Mesendoderm (in vitro differentiated cells): ENCODE measurements around the gene MYO1E.

ENCODE experiments used
- DNase-seq: peaks from one replicate; pipeline ENCODE4 v3.0.0; 2013
- H2AK5ac ChIP-seq: 2 replicates; pipeline ENCODE4 v1.6.1; 2013; ENCODE audit warnings: low read length, inconsistent platforms
- H2BK120ac ChIP-seq: 2 replicates; pipeline ENCODE4 v1.6.1; 2013; ENCODE audit warnings: low read depth, mild to moderate bottlenecking, low read length, moderate library complexity, mixed read lengths
- H2BK15ac ChIP-seq: replicated peaks from 2 replicates; pipeline ENCODE4 v1.6.1; 2013; ENCODE audit warnings: low read depth, mild to moderate bottlenecking, moderate library complexity
- H2BK5ac ChIP-seq: 2 replicates; pipeline ENCODE4 v1.6.1; 2013; ENCODE audit warnings: low read length, inconsistent platforms
- H3K18ac ChIP-seq: 2 replicates; pipeline ENCODE4 v1.6.1; 2013; ENCODE audit warnings: mild to moderate bottlenecking, low read length, mixed read lengths
- H3K23ac ChIP-seq: one replicate; pipeline ENCODE4 v1.6.1; 2013; ENCODE audit warnings: low read length
- H3K27ac ChIP-seq: 2 replicates; pipeline ENCODE4 v1.5.1; 2013; ENCODE audit warnings: low read depth, mild to moderate bottlenecking, inconsistent platforms, low read length, moderate library complexity
- H3K27me3 ChIP-seq: 2 replicates; pipeline ENCODE4 v1.6.1; 2013; ENCODE audit warnings: low read length, control low read depth, mild to moderate bottlenecking, inconsistent platforms; ENCODE audit not compliant: insufficient read depth, poor library complexity
- H3K36me3 ChIP-seq: 2 replicates; pipeline ENCODE4 v1.6.1; 2013; ENCODE audit warnings: low read length, inconsistent platforms; ENCODE audit not compliant: control insufficient read depth, insufficient read depth
- H3K4ac ChIP-seq: one replicate; pipeline ENCODE4 v1.6.1; 2013; ENCODE audit warnings: low read depth, mild to moderate bottlenecking, low read length, moderate library complexity
- H3K4me1 ChIP-seq: 2 replicates; pipeline ENCODE4 v1.6.1; 2013; ENCODE audit warnings: low read depth, low read length, inconsistent platforms; ENCODE audit not compliant: control insufficient read depth
- H3K4me2 ChIP-seq: 2 replicates; pipeline ENCODE4 v1.6.1; 2013; ENCODE audit warnings: low read length
- H3K4me3 ChIP-seq: 2 replicates; pipeline ENCODE4 v1.5.1; 2013; ENCODE audit warnings: mild to moderate bottlenecking, low read length
- H3K56ac ChIP-seq: one replicate; pipeline ENCODE4 v1.6.1; 2013; ENCODE audit warnings: low read length
- H3K79me1 ChIP-seq: 2 replicates; pipeline ENCODE4 v1.6.1; 2013; ENCODE audit warnings: low read length, inconsistent platforms
- H3K79me2 ChIP-seq: 2 replicates; pipeline ENCODE4 v1.6.1; 2013; ENCODE audit warnings: mild to moderate bottlenecking, low read length; ENCODE audit not compliant: control insufficient read depth, insufficient read depth
- H3K9ac ChIP-seq: 2 replicates; pipeline ENCODE4 v1.6.1; 2013; ENCODE audit warnings: low read length, inconsistent platforms
- H4K5ac ChIP-seq: one replicate; pipeline ENCODE4 v1.6.1; 2013; ENCODE audit warnings: low read length
- H4K8ac ChIP-seq: one replicate; pipeline ENCODE4 v1.6.1; 2013; ENCODE audit warnings: low read depth, mild to moderate bottlenecking, control low read depth, low read length, moderate library complexity
- whole genome bisulfite sequencing: extraction: QIAGEN DNeasy Blood & Tissue Kit; methylation state at CpG from one replicate; pipeline ENCODE4 v1.1.7; 2013; ENCODE audit warnings: low lambda C conversion rate, missing lambda C conversion rate; ENCODE audit not compliant: insufficient coverage; ENCODE audit errors: extremely low coverage; 5-methylcytosine and 5-hydroxymethylcytosine counted together

Gene MYO1E

DNA sequence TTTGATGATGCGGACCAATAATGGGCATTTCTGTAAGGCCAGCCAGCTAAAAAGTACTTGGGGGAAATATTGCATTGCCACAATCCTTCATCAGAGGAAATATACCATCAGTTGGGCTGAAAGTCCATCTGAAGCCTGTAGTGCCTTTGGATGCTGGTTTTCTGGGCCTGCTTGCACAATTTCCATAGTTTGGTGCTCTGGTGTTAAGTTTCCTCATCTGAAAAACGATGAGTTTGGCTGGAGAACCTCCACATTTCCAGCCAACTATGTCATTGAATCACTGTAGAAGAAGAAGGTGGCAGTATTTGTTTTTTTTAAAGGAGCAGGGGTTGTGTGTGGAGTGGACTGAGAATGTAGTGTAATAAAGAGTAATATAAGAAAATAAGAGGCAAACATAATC, 257.6 kb downstream of the MYO1E start:
- H3K27ac ChIP-seq = no peak overlapping the region
- no peak overlapping the region for H4K5ac ChIP-seq
- no peaks in the 10 kb centered on the region for H3K4me1 ChIP-seq
- peaks cover 19% of the 10 kb centered on the region for H3K36me3 ChIP-seq
- no peak overlapping the region for H3K18ac ChIP-seq
- no peak overlapping the region for H3K23ac ChIP-seq
- WGBS = no CpG with 5 or more reads among the region's 2 CpGs
- H3K79me1 ChIP-seq = no peaks in the 10 kb centered on the region
- H2BK5ac ChIP-seq = no peak overlapping the region
- H4K8ac ChIP-seq = no peak overlapping the region
- DNase-seq = no peak
- no peak overlapping the region for H3K4me2 ChIP-seq
- no peak overlapping the region for H3K4ac ChIP-seq
- H3K27me3 ChIP-seq = no peaks in the 10 kb centered on the region
- H2BK120ac ChIP-seq = no peak overlapping the region
- H2BK15ac ChIP-seq = no peak overlapping the region
- H3K56ac ChIP-seq = no peak overlapping the region
- no peak overlapping the region for H2AK5ac ChIP-seq
- no peaks in the 10 kb centered on the region for H3K79me2 ChIP-seq
- H3K9ac ChIP-seq = no peak overlapping the region
- no peak overlapping the region for H3K4me3 ChIP-seq

DNA sequence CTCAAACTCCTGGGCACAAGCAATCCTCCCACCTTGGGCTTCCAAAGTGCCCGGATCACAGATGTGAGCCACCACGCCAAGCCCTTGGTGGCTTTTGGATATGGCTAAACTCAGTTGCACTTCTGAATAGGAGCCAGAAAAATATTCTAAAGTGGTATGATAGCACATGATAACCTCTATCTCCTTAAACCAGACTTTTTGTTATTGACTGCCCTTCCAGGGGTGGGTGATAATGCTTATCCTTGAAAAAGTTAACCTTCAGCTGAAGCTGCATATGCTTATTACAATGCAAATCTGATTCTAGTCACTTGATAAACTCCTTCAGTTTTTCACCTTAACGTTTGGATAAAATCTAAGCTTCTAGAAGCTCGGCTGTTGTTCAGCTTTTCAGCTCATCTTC, 261.4 kb downstream of the MYO1E start:
- DNase-seq = no peak
- H3K36me3 ChIP-seq = peaks cover 12% of the 10 kb centered on the region
- H3K23ac ChIP-seq = no peak overlapping the region
- no peaks in the 10 kb centered on the region for H3K27me3 ChIP-seq
- no peak overlapping the region for H4K8ac ChIP-seq
- WGBS = no CpG with 5 or more reads among the region's 4 CpGs
- no peaks in the 10 kb centered on the region for H3K79me1 ChIP-seq
- H3K4me2 ChIP-seq = no peak overlapping the region
- H3K56ac ChIP-seq = no peak overlapping the region
- no peak overlapping the region for H4K5ac ChIP-seq
- no peak overlapping the region for H2BK5ac ChIP-seq
- no peak overlapping the region for H2AK5ac ChIP-seq
- H2BK15ac ChIP-seq = no peak overlapping the region
- no peak overlapping the region for H3K18ac ChIP-seq
- H3K79me2 ChIP-seq = peaks cover 1% of the 10 kb centered on the region
- H2BK120ac ChIP-seq = no peak overlapping the region
- no peak overlapping the region for H3K9ac ChIP-seq
- H3K4ac ChIP-seq = no peak overlapping the region
- H3K4me1 ChIP-seq = no peaks in the 10 kb centered on the region
- no peak overlapping the region for H3K27ac ChIP-seq
- H3K4me3 ChIP-seq = no peak overlapping the region

DNA sequence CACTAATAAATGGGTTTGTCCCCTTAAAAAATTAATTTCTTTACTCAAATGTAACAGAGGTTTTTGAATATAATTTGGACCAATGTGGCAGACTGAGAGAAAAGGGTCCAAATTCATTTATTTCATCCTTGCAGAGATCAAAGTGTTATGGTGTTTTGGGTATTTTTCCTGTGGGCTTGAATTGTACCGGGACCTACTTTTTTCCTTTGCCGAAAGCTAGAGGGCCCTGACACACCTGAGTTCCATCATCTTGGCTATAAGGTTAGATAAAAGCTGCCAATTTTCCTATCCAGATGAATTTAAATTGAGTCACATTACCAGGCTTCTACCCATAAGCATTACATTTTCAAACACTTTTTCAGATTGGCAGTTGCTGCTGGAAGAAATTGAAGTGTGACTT, 266.8 kb downstream of the MYO1E start:
- H3K4me2 ChIP-seq = peak overlapping the region; percentile 43
- H3K4me1 ChIP-seq = no peaks in the 10 kb centered on the region

DNA sequence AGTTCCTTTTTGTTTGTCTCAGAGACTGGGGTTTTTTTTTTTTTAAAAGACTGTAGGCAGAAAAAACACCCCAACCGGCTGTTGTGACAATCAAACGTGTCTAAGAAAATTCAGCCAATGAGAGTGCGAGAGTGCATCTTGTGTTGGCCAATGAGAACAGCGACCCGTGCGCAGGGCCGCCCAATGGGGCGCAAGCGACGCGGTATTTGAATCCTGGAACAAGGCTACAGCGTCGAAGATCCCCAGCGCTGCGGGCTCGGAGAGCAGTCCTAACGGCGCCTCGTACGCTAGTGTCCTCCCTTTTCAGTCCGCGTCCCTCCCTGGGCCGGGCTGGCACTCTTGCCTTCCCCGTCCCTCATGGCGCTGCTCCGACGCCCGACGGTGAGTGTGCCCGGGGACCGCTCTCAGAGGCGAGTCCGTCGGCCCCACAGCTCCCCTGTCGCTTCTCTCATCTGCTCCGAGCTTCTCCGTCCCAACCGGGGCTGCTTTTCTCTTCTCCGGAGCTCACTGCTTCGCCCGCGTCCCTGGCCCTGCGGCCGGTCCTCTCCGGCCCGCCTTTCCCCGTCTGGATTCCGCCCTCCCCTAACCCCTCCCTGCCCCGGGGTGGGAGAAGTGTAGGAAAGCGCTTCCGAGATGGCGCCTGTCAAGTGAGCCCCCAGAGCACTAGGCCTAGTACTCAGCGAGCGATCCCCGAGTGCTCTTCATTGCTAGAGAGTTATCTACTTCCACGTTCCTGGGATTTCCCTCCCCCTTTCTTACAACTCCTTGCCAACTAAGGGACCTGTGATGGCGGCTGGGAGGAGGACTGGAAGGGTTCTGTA, 267.5 kb downstream of the MYO1E start, which contains the start of gene CCNB2:
Gene CCNB2, plus strand, starts transcription at position 235 of the 821 bp plus-strand sequence. Its CDS starts 123 bp downstream, at position 358.
- Histone ChIP-seq H3K9ac (peak within 1 kb of the TSS; percentile 84), H3K56ac (peak within 1 kb of the TSS; percentile 94), H3K79me2 (peaks cover 4% of the 10 kb centered on the region), H2BK15ac (no peak within 1 kb of the TSS), H3K27me3 (no peaks in the 10 kb centered on the region), H3K79me1 (no peaks in the 10 kb centered on the region), H2BK5ac (peak within 1 kb of the TSS; percentile 38), H4K5ac (no peak within 1 kb of the TSS), H2AK5ac (no peak within 1 kb of the TSS), H4K8ac (no peak within 1 kb of the TSS), H3K23ac (no peak within 1 kb of the TSS), H3K36me3 (peaks cover 4% of the 10 kb centered on the region), H3K27ac (peak within 1 kb of the TSS; percentile 72), H3K18ac (peak within 1 kb of the TSS; percentile 10), H3K4me3 (peak within 1 kb of the TSS; percentile 86), H3K4me1 (no peaks in the 10 kb centered on the region), H3K4me2 (peak within 1 kb of the TSS; percentile 77), H3K4ac (peak within 1 kb of the TSS; percentile 21), H2BK120ac (no peak within 1 kb of the TSS)
- peak; percentile 98 for DNase-seq
- WGBS = no CpG with 5 or more reads among the region's 57 CpGs

More for the DNA sequence above, 266.8 kb downstream of the MYO1E start:
- Histone ChIP-seq H3K4me3 (peak overlapping the region; percentile 86), H3K27me3 (no peaks in the 10 kb centered on the region), H3K4ac (no peak overlapping the region), H2BK15ac (no peak overlapping the region), H3K79me1 (no peaks in the 10 kb centered on the region), H2BK5ac (no peak overlapping the region), H3K9ac (peak overlapping the region; percentile 84), H3K36me3 (peaks cover 4% of the 10 kb centered on the region), H4K5ac (no peak overlapping the region), H2BK120ac (no peak overlapping the region), H3K27ac (no peak overlapping the region), H3K79me2 (peaks cover 4% of the 10 kb centered on the region), H2AK5ac (no peak overlapping the region), H3K18ac (peak overlapping the region; percentile 10), H3K23ac (no peak overlapping the region), H3K56ac (peak overlapping the region; percentile 94), H4K8ac (no peak overlapping the region)
- no CpG with 5 or more reads among the region's 2 CpGs for WGBS
- peak; percentile 22 for DNase-seq

DNA sequence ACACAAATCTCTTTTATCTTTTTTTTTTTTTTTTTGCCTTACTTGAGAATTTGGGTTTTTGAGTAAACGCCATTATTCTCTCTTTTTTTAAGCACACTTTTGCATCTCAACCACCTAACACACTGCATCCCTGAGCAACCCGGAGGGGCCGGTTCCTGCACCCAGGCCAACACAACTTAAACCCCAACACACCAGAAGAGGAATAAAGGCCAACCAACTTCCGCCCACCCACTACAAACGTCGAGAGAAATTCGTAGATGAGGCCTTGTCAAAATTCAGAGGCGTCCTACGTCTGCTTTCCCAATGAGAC, 268.1 kb downstream of the MYO1E start:
- Histone ChIP-seq H4K5ac (no peak overlapping the region), H3K36me3 (peaks cover 4% of the 10 kb centered on the region), H3K4me1 (no peaks in the 10 kb centered on the region), H3K27me3 (no peaks in the 10 kb centered on the region), H2BK15ac (no peak overlapping the region), H3K79me2 (peaks cover 4% of the 10 kb centered on the region), H2BK5ac (no peak overlapping the region), H3K9ac (peak overlapping the region; percentile 82), H3K23ac (no peak overlapping the region), H4K8ac (no peak overlapping the region), H3K4me3 (peak overlapping the region; percentile 32), H2BK120ac (no peak overlapping the region), H3K18ac (no peak overlapping the region), H3K27ac (peak overlapping the region; percentile 43), H3K79me1 (no peaks in the 10 kb centered on the region), H2AK5ac (no peak overlapping the region), H3K4me2 (peak overlapping the region; percentile 77), H3K56ac (peak overlapping the region; percentile 88), H3K4ac (no peak overlapping the region)
- no peak for DNase-seq
- no CpG with 5 or more reads among the region's 9 CpGs for WGBS
